Measurements from ENCODE around the gene RNF167. TPM values are rescaled to one million over a fixed set of nuclear protein-coding genes. Genes with fewer than 3 reads are reported as not detected.
A peak's percentile ranks its signal among the peaks of the same experiment; 100 is the strongest.
"Not testable (repeated sequence)": the region's sequence is repeated elsewhere in the genome, so short reads cannot be mapped to it uniquely, and the experiment has no call there.

Gene RNF167
- total RNA-seq, 1 donor from 2014 or later = 76.5 TPM

DNA sequence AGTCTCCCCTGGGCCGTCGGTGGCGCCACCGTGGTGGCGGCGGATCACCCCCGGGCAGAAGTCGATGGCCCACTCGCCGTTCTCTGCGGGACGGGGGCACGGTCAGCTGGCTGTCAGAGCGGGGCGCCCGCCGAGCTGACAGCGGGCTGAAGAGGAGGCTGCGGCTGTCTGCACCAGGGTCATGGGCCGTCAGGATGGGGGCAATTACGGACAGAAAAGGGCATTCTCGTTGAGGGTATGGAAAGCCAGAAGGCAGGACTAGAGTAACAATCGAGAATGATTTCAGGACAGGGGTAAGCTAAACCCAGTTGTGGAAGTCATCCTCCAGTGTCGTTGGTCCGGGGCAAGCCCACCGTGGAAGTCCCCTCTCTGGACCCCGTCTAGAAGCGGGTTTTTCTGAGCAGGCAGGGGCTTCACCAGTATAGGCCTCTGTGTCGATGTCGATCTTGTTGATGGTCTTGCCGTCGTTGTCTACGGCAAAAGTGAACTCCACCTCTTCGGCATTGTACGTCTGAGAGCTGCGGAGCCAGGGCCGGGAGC lies 38.9 kb upstream of the RNF167 start:
- DNase-seq (ENCODE audit: low spot score) (peak; percentile 66), ATAC-seq (peak; percentile 0)
- intact Hi-C loops (cut with DNase I) = no loop called here

DNA sequence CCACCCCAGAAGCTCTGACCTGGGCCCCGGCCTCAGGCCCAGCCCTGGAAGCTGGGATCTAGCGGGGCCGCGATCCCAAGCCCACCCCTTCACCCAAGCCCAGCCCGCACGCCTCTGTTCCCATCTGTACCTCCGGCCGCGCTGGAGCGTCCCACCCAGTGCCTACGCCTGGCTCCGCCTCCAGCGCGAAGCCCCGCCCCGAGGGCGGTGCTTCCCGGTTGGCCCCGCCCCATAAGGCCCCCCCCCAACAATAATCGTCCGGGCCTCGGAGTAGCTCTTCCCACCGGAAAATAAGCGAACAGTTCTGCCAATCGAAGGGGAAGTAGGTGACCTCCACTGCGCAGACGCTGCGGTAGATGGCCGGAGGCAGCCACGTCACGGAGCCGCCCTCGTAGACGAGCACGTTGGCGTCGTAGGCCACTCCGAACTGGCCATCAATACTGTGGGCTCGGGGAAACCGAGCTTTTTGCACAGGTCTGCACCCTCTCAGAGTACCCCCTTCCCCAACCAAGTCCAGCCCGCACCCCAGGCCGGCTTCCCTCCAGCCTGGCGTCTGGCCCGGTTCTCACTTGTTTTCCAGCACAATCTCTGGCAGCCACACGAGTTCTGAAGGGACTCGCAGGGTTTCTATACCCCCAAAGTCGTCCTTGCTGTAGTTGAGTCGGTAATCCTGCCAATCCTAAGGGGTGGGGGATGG lies 38.3 kb upstream of the RNF167 start:
- intact Hi-C loops (cut with DNase I) = no loop called here
- ATAC-seq (peak; percentile 87), DNase-seq (ENCODE audit: low spot score) (peak; percentile 79)

DNA sequence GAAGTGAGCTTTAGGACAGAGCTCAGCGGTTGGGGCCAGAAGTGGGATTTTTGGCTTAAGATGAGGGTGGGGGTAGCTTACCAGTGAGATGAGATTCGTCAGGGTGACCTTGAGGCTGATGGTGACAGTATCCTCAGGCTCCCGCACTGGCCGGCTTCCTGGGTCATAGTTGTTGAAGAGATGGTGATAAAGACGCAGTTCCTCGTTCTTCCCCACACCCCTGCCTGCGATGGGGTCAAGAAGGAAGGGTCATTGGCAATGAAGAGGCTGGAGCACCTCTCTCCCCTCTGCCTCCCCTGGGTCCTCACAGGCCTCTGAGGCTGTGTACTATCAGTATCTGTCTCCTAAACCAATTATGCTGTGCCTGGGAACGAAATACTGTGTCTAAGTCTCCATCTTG lies 37.5 kb upstream of the RNF167 start:
- intact Hi-C loops (cut with DNase I) = no loop called here
- DNase-seq (ENCODE audit: low spot score) = no peak
- no peak for ATAC-seq

DNA sequence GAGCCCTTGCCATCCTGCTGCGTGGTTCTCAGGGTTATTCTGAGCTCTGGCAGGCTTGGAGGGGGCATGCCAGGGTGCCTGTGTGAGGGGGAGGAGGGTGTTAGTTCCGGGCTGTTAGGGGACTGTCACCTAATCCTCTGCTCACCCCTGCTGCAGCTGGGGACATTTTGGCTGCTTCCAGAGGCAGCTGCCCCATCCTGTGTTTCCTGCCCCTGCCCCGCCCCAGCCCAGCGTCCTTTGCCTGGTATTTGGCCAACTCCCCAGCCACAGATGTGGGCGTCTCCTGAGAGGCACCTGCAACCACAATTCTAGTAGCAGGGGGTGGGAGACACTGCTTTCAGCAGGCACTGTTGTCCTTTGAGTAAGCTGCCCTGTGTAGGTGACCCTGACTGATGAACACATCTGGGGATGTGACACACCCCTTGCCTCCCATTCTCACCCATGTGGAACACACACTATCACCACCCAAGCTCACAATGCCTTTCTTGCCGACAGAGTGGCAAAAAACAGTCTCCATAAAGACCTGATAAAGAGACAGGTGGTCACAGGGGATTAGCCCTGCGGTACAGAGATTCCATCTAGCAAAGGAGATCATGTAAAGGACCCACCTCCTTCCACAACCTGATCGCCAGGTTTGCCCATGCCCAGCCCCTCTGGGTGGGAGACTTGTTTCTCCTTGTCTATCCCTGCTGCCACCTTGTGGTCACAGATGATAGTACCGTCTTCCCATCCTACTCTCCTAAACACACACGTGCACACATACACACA lies 36.8 kb upstream of the RNF167 start, which contains the start of gene CHRNE:
TSS of gene CHRNE (minus strand) at position 48 of the 768 bp plus-strand sequence. CDS start at position 13, 35 bp downstream.
- intact Hi-C loops (cut with DNase I) = no loop called here
- ATAC-seq (no peak), DNase-seq (ENCODE audit: low spot score) (peak; percentile 87)

DNA sequence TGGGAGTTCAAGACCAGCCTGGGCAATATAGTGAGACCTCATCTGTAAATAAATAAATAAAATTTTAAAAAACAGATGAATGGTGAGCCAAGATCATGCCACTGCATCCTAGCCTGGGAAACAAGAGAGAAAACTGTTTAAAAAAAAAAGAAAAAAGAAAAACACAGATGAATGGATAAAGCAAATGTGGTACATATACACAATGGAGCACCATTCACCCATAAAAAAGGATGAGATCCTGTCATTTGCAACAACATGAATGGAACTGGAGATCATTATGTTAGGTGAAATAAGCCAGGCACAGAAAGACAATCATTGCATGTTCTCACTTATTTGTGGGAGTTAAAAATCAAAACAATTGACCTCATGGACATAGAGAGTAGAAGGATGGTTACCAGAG lies 33.4 kb upstream of the RNF167 start:
- ATAC-seq; DNase-seq (ENCODE audit: low spot score); intact Hi-C loops (cut with DNase I): not testable (repeated sequence)

DNA sequence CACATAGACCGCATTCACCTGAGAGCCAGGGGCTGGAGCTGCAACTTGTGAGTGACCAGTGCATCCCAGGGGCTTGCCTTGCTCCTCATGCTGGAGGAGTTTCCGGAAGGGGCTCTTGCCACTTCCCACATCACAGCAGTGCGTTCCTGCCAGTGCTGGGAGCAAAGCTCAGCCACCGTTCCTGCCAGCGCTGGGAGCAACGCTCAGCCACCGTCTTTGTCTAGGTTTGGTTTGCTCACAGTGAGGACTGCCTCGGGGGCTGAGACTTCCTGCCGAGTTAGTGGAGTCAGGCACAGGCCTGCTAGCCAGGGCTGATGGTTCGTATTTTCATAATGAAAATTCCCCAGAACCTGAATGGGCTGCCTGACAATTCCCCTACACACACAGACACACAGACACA lies 31.8 kb upstream of the RNF167 start:
- ATAC-seq (peak; percentile 44), DNase-seq (ENCODE audit: low spot score) (no peak)
- intact Hi-C loops (cut with DNase I) = no loop called here

DNA sequence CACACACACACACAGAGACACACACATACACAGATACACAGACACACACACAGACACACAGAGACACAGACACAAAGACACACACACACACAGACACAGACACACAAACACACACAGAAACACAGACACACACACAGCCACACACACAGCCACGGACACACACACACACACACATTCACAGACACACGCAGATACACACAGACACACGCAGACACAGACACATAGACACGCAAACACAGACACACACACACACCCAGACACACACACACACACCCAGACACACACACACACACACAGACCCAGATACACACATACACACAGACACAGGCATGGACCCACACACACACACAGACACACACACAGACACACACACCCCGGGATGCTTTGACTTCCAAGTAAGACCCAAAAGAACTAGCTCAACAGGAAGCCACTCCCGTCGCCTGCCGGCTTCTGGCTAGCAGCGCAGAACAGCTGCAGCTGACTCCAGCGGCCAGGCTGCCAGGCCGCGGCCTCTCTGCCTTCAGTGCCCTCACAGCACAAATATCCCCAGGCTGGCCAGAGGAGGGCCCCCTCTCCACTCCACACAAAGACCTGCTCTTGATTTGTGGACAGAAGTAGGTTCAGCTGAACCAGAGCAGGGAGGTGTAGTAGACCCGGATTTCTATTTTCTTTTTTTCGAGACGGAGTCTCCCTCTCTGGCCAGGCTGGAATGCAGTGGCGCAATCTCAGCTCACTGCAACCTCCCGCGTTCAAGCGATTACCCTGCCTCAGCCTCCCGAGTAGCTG lies 31.2 kb upstream of the RNF167 start:
- intact Hi-C loops (cut with DNase I) = no loop called here
- peak; percentile 97 for ATAC-seq
- DNase-seq (ENCODE audit: low spot score) = peak; percentile 92

DNA sequence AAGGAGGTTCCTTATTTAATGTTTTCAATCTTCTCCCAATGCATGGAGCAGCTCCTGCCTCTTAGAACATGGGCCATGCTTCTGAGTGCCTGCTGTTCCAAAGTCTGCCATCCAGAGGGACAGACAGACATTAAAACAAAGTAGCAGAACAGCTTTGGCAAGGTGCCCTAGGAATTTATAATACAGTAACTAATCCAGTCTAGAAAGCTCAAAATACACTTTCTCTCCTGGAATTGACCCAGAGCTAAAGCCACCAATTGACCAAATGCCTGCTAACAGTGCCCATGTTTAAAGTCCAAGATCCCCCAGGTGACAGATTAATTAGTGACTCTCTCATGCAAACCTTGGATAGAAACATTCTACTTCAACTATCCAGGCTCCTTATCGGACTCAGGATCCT lies 26.1 kb upstream of the RNF167 start:
- no peak for ATAC-seq
- intact Hi-C loops (cut with DNase I) = loop anchor here (10.0 kb wide), 1 partner anchor 151 kb away; no protein-coding TSS in a partner anchor

DNA sequence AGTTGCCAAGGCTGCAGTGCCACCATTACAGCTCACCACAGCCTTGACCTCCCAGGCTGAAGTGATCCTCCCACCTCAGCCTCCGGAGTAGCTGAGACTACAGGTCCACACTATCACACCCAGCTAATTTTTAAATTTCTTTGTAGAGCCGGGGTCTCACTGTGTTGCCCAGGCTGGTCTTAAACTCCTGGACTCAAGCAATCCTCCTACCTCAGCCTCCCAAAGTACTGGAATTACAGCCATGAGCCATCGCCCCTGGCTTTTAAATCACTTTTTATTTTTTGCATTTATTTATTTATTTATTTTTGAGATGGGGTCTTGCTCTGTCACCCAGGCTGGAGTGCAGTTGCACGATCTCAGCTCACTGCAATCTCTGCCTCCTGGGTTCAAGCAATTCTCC lies 25.5 kb upstream of the RNF167 start:
- intact Hi-C loops (cut with DNase I) = loop anchor here (10.0 kb wide), 1 partner anchor 150 kb away; no protein-coding TSS in a partner anchor
- not testable (repeated sequence) for ATAC-seq; DNase-seq (ENCODE audit: low spot score)

More for the DNA sequence above, 26.1 kb upstream of the RNF167 start:
- DNase-seq (ENCODE audit: low spot score) = no peak

DNA sequence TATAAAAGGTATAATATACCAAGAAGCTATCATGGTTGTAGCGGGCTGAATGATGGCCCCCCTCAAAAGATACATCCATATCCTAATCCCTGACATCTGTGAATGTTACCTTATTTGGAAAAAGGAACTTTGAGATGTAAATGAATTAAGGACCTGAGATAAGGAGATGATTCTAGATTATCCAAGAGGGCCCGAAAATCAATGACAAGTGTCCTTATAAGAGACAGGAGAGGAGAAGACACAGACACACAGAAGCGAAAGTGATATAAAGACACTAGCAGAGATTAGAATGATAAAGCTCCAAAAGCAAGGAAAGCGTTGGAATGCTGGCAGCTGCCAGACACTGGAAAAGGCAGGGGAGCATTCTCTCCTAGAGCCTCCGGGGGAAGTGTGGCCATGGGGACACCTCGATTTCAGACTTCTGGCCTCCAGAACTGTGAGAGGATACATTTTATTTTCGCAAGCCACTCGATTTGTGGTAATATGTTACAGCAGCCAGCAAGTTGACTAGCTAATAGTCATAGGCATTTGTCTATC lies 20.5 kb upstream of the RNF167 start:
- no peak for ATAC-seq
- intact Hi-C loops (cut with DNase I) = loop anchor here (10.0 kb wide), 1 partner anchor 145 kb away; no protein-coding TSS in a partner anchor
- DNase-seq (ENCODE audit: low spot score) = no peak

DNA sequence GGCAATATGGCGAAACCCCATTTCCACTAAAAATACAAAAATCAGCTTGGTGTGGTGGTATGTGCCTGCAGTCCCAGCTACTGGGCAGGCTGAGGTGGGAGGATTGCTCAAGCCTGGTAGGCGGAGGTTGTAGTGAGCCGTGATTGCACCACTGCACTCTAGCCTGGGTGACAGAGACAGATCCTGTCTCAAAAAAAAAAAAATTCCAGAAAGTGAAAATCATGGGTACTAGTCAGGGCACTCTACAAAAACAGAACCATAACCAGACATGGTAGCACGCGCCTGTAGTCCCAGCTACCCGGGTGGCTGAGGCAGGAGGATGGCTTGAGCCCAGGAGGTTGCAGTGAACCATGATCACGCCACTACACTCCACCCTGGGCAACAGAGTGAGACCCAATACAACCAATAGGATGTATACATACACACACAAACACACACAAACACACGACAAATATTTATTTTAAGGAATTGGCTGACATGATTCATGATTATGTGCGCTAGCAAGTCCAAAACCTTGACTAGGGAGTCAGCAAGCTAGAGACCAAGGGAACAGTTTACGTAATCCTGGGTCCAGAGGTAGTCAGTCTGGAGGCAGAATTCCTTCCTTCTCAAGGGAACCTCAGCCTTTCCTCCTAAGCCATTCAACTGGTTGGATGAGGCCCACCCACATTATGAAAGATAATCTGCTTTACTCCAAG lies 19.6 kb upstream of the RNF167 start:
- no peak for ATAC-seq
- no peak for DNase-seq (ENCODE audit: low spot score)
- intact Hi-C loops (cut with DNase I) = no loop called here

DNA sequence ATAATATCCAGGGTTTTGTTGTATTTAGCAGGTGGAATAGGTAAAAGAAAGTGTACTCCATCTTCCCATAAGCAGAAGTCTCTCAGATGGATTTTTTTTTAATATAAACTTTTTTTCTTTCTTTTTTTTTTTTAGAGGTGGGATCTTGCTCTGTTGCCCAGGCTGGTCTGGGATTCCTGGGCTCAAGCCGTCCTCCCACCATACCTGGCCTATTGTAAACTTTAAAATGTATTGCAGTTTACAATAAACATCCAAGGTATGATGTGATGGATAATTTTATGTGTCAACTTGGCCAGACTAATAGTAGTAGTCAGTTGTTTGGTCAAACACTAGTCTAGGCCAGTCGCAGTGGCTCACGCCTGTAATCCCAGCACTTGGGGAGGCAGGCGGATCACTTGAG lies 18.7 kb upstream of the RNF167 start:
- intact Hi-C loops (cut with DNase I) = no loop called here
- no peak for DNase-seq (ENCODE audit: low spot score)
- no peak for ATAC-seq

DNA sequence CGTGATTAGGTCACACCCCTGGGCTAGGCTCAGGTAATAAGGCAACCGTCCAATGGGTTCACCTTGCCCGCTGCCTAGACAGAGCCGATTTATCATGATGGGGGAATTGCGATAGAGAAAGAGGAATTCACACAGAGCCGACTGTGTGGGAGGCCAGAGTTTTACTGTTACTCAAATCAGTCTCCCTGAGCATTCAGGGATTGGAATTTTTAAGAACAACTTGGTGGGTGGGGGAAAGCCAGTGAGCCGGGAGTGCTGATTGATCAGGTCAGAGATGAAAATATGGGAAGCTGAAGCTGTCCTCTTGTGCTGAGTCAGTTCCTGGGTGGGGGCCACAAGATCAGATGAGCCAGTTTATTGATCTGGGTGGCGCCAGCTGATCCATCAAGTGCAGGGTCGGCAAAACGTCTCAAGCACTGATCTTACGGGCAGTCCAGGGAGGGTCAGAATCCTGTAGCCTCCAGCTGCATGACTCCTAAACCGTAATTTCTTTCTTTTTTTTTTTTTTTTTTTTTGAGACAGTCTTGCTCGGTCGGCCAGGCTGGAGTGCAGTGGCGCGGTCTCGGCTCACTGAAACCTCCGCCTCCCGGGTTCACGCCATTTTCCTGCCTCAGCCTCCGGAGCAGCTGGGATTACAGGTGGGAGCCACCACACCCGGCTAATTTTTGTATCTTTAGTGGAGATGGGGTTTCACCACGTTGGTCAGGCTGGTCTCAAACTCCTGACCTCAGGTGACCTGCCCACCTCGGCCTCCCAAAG lies 13.3 kb upstream of the RNF167 start:
- intact Hi-C loops (cut with DNase I); DNase-seq (ENCODE audit: low spot score); ATAC-seq: not testable (repeated sequence)

DNA sequence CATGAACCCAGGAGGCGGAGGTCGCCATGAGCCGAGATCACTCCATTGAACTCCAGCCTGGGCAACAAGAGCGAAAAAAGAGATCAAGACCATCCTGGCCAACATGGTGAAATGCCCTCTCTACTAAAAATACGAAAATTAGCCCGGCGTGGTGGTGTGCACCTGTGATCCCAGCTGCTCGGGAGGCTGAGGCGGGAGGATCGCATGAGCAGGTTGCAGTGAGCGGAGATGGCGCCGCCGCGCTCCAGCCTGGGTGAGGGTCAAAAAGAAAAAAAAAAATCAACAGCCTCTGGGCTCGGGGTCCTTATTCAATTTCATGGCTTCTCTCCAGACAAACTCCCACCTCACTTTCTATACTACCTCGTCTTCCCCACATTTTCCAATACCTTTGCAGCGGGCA lies 11.2 kb upstream of the RNF167 start:
- intact Hi-C loops (cut with DNase I) = no loop called here
- DNase-seq (ENCODE audit: low spot score) (no peak), ATAC-seq (no peak)

DNA sequence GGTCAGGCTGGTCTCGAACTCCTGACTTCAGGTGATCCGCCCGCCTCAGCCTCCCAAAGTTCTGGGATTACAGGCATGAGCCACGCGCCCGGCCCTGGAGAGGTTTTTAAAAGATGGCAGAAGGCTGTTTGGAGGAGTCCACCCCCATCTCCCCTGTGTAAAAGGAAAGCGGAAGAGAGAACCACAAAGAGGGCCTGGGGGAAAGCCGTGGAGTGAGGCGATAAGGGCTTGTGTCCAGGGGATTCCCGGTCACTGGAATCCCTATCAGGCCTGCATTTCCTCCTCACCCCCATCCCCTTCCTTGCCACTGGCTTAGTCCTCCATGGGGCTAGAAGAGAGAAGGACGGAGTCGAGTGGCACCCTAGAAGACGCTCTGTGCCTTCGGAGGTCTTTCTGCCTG lies 8.1 kb upstream of the RNF167 start, which contains the start of gene GP1BA:
TSS of gene GP1BA (plus strand) at position 315 of the 400 bp plus-strand sequence. CDS start 328 bp downstream, outside the sequence.
- intact Hi-C loops (cut with DNase I) = no loop called here
- ATAC-seq = no peak
- DNase-seq (ENCODE audit: low spot score) = no peak

DNA sequence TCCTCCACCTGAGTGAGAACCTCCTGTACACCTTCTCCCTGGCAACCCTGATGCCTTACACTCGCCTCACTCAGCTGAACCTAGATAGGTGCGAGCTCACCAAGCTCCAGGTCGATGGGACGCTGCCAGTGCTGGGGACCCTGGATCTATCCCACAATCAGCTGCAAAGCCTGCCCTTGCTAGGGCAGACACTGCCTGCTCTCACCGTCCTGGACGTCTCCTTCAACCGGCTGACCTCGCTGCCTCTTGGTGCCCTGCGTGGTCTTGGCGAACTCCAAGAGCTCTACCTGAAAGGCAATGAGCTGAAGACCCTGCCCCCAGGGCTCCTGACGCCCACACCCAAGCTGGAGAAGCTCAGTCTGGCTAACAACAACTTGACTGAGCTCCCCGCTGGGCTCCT lies 7.3 kb upstream of the RNF167 start:
- DNase-seq (ENCODE audit: low spot score) (no peak), ATAC-seq (no peak)
- intact Hi-C loops (cut with DNase I) = no loop called here

DNA sequence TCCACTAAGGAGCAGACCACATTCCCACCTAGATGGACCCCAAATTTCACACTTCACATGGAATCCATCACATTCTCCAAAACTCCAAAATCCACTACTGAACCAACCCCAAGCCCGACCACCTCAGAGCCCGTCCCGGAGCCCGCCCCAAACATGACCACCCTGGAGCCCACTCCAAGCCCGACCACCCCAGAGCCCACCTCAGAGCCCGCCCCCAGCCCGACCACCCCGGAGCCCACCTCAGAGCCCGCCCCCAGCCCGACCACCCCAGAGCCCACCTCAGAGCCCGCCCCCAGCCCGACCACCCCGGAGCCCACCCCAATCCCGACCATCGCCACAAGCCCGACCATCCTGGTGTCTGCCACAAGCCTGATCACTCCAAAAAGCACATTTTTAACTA lies 6.4 kb upstream of the RNF167 start:
- intact Hi-C loops (cut with DNase I) = no loop called here
- no peak for ATAC-seq
- no peak for DNase-seq (ENCODE audit: low spot score)
